Sigmoid colon (tissue), 4 donors: ENCODE measurements around the gene C5AR1.

Experiments used
- CTCF ChIP-seq, 4 experiments: fragments of 450-650 bp in 3 of 4; fragments of 200-600 bp in 1 of 4; IDR thresholded peaks; one replicate each; pipeline ENCODE4 v1.5.1; 2016 to 2019; ENCODE audit warnings: antibody characterized with exemption in 4 of 4, mild to moderate bottlenecking in 3 of 4, moderate library complexity in 2 of 4
- EP300 ChIP-seq, 4 donors: sonication (generic); formaldehyde crosslinking; IDR thresholded peaks; one replicate each; pipeline ENCODE4 v1.6.1; 2017; ENCODE audit warnings: antibody characterized with exemption in 4 of 4
- POLR2A ChIP-seq, 2 donors: fragments of 450-650 bp; IDR thresholded peaks; one replicate each; pipeline ENCODE4 v1.6.1; 2016; ENCODE audit warnings: antibody characterized with exemption in 2 of 2, mild to moderate bottlenecking in 2 of 2, moderate library complexity in 2 of 2
- POLR2AphosphoS5 ChIP-seq, 4 donors: sonication (generic); formaldehyde crosslinking; IDR thresholded peaks; one replicate each; pipeline ENCODE4 v1.6.1; 2017; ENCODE audit warnings: antibody characterized with exemption in 4 of 4

DNA sequence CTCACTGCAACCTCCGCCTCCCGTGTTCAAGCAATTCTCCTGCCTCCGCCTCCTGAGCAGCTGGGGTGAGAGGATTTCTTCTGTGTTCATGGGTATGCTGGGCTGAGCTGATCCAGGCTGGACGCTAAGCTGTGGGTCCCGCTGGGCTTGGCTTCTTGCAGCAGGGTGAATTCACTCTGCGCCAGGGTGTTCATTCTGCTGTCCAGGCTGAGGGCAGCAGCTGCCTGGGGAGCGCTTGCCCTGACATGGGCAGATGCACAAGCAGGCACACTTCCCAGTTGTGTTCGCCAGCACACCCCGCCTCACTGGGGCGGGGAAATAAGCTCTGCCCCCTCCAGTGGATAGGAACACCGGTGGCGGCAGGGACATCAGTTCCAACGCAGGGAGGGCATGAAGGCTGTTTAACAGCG, 42.3 kb upstream of the C5AR1 start:
- TF ChIP-seq POLR2AphosphoS5 (IDR thresholded peaks at IDR 0.05) (no peak), CTCF (IDR thresholded peaks at IDR 0.05) (no peak), POLR2A (IDR thresholded peaks at IDR 0.05) (no peak), EP300 (IDR thresholded peaks at IDR 0.05) (no peak)
